Endothelial cell of umbilical vein (primary cell): ENCODE data around the gene S100A3. TPM values are rescaled to one million over a fixed set of nuclear protein-coding genes. Genes with fewer than 3 reads are reported as not detected.

Experiments
- BruUV-seq: library from RNA; stranded (reverse); fragments of 400-500 nt; replicated peaks from 2 replicates; lab custom pipeline; 2021; lab: Mats Ljungman, UMichigan
- CTCF ChIA-PET: fragments of 300-600, 350-600 bp; sonication (Branson Sonifier 250); formaldehyde crosslinking; loops from one replicate; lab custom pipeline; 2021; ENCODE audit warnings: antibody characterized with exemption, inconsistent platforms; lab: Charles Lee
- POLR2A ChIA-PET: fragments of 300-600, 350-600 bp; sonication (Branson Sonifier 250); formaldehyde crosslinking; loops from one replicate; lab custom pipeline; 2021; ENCODE audit warnings: antibody characterized with exemption, inconsistent platforms; lab: Charles Lee
- DNase-seq: peaks from one replicate; pipeline ENCODE4 v3.0.0-alpha.2; 2011; ENCODE audit warnings: low read depth, low spot score
- FAIRE-seq: peaks from 2 replicates; lab custom pipeline; 2011; peaks lifted over from hg19 to GRCh38; lab: Jason Lieb, UNC
- H2AFZ ChIP-seq: 2 replicates; pipeline ENCODE4 v1.6.0; 2012; ENCODE audit warnings: low read depth, low read length, control low read depth, inconsistent platforms
- H3K27ac ChIP-seq: 2 replicates; pipeline ENCODE4 v1.5.1; 2011; ENCODE audit warnings: low read depth, mild to moderate bottlenecking, control low read depth, low read length, moderate library complexity; ENCODE audit not compliant: insufficient read depth
- H3K27me3 ChIP-seq, 2 experiments: 2 replicates each; pipeline versions ENCODE4 v1.6.0 to v1.6.1; 2011; ENCODE audit warnings: low read length in 2 of 2, mixed read lengths in 1 of 2; ENCODE audit not compliant: control insufficient read depth in 2 of 2, insufficient read depth in 2 of 2
- H3K36me3 ChIP-seq, 2 experiments: 2 replicates in 1 of 2; 3 replicates in 1 of 2; pipeline ENCODE4 v1.5.1; 2011; ENCODE audit warnings: low read length in 2 of 2, mild to moderate bottlenecking in 1 of 2, moderate library complexity in 1 of 2; ENCODE audit not compliant: control insufficient read depth in 2 of 2, insufficient read depth in 2 of 2; ENCODE audit errors: extremely low read depth in 1 of 2
- H3K4me1 ChIP-seq: 3 replicates; pipeline ENCODE4 v1.5.1; 2011; ENCODE audit warnings: mild to moderate bottlenecking, low read length; ENCODE audit not compliant: control insufficient read depth, insufficient read depth; ENCODE audit errors: extremely low read depth
- H3K4me2 ChIP-seq: 2 replicates; pipeline ENCODE4 v1.6.1; 2011; ENCODE audit warnings: low read length, control low read depth, mixed read lengths; ENCODE audit not compliant: insufficient read depth
- H3K4me3 ChIP-seq, 3 experiments: fragments of 200-600 bp in 1 of 3; sonication (generic), shearing (Covaris generic) in 1 of 3; replicated peaks in 1 of 3; 2 replicates each; pipeline ENCODE4 v1.5.1; 2011 to 2016; ENCODE audit warnings: control low read depth in 3 of 3, low read length in 3 of 3, mild to moderate bottlenecking in 2 of 3, inconsistent platforms in 1 of 3, low read depth in 1 of 3, moderate library complexity in 1 of 3; ENCODE audit not compliant: insufficient read depth in 1 of 3
- H3K79me2 ChIP-seq: 2 replicates; pipeline ENCODE4 v1.6.0; 2012; ENCODE audit warnings: low read length, inconsistent platforms; ENCODE audit not compliant: control insufficient read depth, insufficient read depth
- H3K9ac ChIP-seq: replicated peaks from 2 replicates; pipeline ENCODE3; 2011; ENCODE audit warnings: low read length, control low read depth; ENCODE audit not compliant: insufficient read depth; ENCODE audit errors: extremely low read depth
- H3K9me1 ChIP-seq: replicated peaks from 3 replicates; pipeline ENCODE4 v1.6.0; 2011; ENCODE audit warnings: mild to moderate bottlenecking, low read length; ENCODE audit not compliant: control insufficient read depth, insufficient read depth; ENCODE audit errors: extremely low read depth
- H3K9me3 ChIP-seq: replicated peaks from 2 replicates; pipeline ENCODE4 v1.5.1; 2012; ENCODE audit warnings: low read length, inconsistent platforms; ENCODE audit not compliant: control insufficient read depth, insufficient read depth
- H4K20me1 ChIP-seq: replicated peaks from 2 replicates; pipeline ENCODE3; 2011; ENCODE audit warnings: mild to moderate bottlenecking, low read length; ENCODE audit not compliant: control insufficient read depth, insufficient read depth; ENCODE audit errors: extremely low read depth
- EZH2 ChIP-seq: IDR thresholded peaks from 2 replicates; pipeline ENCODE4 v1.6.1; 2012; ENCODE audit warnings: borderline replicate concordance, low read depth, mild to moderate bottlenecking, moderate library complexity, low read length, inconsistent platforms; ENCODE audit not compliant: severe bottlenecking
- GATA2 ChIP-seq: IDR thresholded peaks from 2 replicates; pipeline ENCODE4 v1.7.0; 2011; ENCODE audit warnings: low read depth, mild to moderate bottlenecking, moderate library complexity, mixed read lengths, low read length; ENCODE audit not compliant: insufficient read length, insufficient read depth
- JUN ChIP-seq: IDR thresholded peaks from 2 replicates; pipeline ENCODE4 v1.6.1; 2011; ENCODE audit warnings: borderline replicate concordance, low read depth; ENCODE audit not compliant: insufficient read length, insufficient read depth
- MYC ChIP-seq: IDR thresholded peaks from one replicate; pipeline ENCODE4 v1.6.1; 2011; ENCODE audit warnings: mild to moderate bottlenecking, low read depth, low read length
- POLR2A ChIP-seq: IDR thresholded peaks from 2 replicates; pipeline ENCODE4 v1.6.1; 2012; ENCODE audit warnings: low read depth, mild to moderate bottlenecking, control low read depth, low read length
- POLR2AphosphoS5 ChIP-seq: IDR thresholded peaks from 2 replicates; pipeline ENCODE4 v1.6.1; 2012; ENCODE audit warnings: low read depth, mild to moderate bottlenecking, control low read depth, low read length, moderate library complexity; ENCODE audit not compliant: insufficient read depth
- dilution Hi-C: fragments of 300-500 bp; cut with MboI; formaldehyde crosslinking; loops from one replicate; pipeline ENCODE4 v1.15.0; 2019; ENCODE audit warnings: low sequenced_read_pairs; ENCODE audit not compliant: extremely low pct_ligation_motif_present
- intact Hi-C: fragments of 100-400 bp; cut with micrococcal nuclease; formaldehyde crosslinking; loops from one replicate; pipeline ENCODE4 v1.10.0; 2022
- polyA plus RNA-seq, 4 experiments: library from polyadenylated mRNA; depleted of rRNA in 3 of 4; stranded (reverse) in 3 of 4; unstranded in 1 of 4; fragments of >200 nt; gene quantifications; 2 replicates each; pipeline versions ENCODE4 v1.2.1 to v1.2.3, GENCODE V29; 2011 to 2012; ENCODE audit warnings: missing spikeins in 1 of 4
- total RNA-seq: library from RNA; stranded (reverse); gene quantifications from 2 replicates; pipeline ENCODE4 v1.2.3, GENCODE V29; 2021
- TF ChIP-seq, protein P1 (sequence below), 2 donors: IDR thresholded peaks; 1 replicate in 1 of 2; 2 replicates in 1 of 2; pipeline ENCODE4 v1.5.1; 2011; ENCODE audit warnings: low read length in 2 of 2, mild to moderate bottlenecking in 2 of 2, moderate library complexity in 2 of 2, control low read depth in 1 of 2, inconsistent platforms in 1 of 2, low read depth in 1 of 2; ENCODE audit not compliant: insufficient read depth in 1 of 2; ENCODE audit errors: extremely low read depth in 1 of 2
- TF ChIP-seq, protein P2 (sequence below): IDR thresholded peaks from 2 replicates; pipeline ENCODE4 v1.6.1; 2011; ENCODE audit not compliant: insufficient read depth, insufficient read length

S100A3 gene
- total and polyA plus RNA-seq, 2 donors (not counting 3 experiments of a cell fraction or from before 2014, with no cell fraction given): 0.42 to 1.3 TPM

DNA sequence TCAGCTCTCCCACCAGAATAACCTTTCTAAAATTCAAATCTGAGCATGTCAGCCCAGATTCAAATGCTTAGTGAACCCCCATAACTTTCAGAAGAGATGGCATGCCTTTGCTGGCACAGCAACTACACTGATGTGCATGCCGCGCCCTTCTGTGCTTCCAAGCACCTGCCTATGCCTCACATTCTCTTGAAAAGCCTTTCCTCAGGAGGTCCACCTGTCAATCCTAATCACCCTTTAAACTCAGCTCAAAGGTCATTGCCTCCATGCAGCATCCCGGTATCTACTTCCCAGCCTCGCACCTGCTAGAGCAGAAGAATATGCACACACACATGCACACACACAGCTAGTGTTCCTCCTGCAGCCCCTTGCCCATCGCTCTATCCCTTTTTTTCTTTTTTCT, 21.8 kb upstream of the S100A3 start:
- ChIA-PET CTCF (interaction anchor here (0.6 to 6.3 kb wide), 6 partner anchors 37 to 416 kb away, joined by 4 to 216 read pairs (median 100); partner anchors contain the start of genes S100A1, S100A13, S100A16 and S100A6), POLR2A (interaction anchor here (1.1 kb wide), 1 partner anchor 63 kb away, joined by 3 read pairs; the partner anchor contains the start of gene CHTOP)
- Histone ChIP-seq H3K79me2 (no peaks in the 10 kb centered on the region), H3K4me1 (peaks cover 30% of the 10 kb centered on the region), H3K9ac (no peak overlapping the region), H3K27me3 (no peaks in the 10 kb centered on the region), H3K36me3 (no peaks in the 10 kb centered on the region), H3K27ac (no peak overlapping the region), H3K4me2 (no peak overlapping the region), H3K4me3 (no peak overlapping the region), H3K9me3 (no peaks in the 10 kb centered on the region), H4K20me1 (no peaks in the 10 kb centered on the region), H2AFZ (no peak overlapping the region), H3K9me1 (no peaks in the 10 kb centered on the region)
- no TSS peak for BruUV-seq
- DNase-seq: no peak
- dilution Hi-C loops (no loop called here), intact Hi-C loops (no loop called here)
- FAIRE-seq: no peak
- TF ChIP-seq, protein P1, sequence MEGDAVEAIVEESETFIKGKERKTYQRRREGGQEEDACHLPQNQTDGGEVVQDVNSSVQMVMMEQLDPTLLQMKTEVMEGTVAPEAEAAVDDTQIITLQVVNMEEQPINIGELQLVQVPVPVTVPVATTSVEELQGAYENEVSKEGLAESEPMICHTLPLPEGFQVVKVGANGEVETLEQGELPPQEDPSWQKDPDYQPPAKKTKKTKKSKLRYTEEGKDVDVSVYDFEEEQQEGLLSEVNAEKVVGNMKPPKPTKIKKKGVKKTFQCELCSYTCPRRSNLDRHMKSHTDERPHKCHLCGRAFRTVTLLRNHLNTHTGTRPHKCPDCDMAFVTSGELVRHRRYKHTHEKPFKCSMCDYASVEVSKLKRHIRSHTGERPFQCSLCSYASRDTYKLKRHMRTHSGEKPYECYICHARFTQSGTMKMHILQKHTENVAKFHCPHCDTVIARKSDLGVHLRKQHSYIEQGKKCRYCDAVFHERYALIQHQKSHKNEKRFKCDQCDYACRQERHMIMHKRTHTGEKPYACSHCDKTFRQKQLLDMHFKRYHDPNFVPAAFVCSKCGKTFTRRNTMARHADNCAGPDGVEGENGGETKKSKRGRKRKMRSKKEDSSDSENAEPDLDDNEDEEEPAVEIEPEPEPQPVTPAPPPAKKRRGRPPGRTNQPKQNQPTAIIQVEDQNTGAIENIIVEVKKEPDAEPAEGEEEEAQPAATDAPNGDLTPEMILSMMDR (IDR thresholded peaks at IDR 0.05; ENCODE audit: extremely low read depth in 1 of 2, insufficient read depth in 1 of 2, low read depth in 1 of 2, low read length in 2 of 2): no peak
- TF ChIP-seq POLR2A (no peak), EZH2 (no peak), MYC (no peak), POLR2AphosphoS5 (no peak), JUN (no peak), GATA2 (no peak)
- TF ChIP-seq, protein P2, sequence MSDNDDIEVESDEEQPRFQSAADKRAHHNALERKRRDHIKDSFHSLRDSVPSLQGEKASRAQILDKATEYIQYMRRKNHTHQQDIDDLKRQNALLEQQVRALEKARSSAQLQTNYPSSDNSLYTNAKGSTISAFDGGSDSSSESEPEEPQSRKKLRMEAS: no peak
